HG02943 (cell line): ENCODE results near the gene CHTOP.

Experiments used
- ATAC-seq: cut with Tn5 transposase; IDR thresholded peaks from one replicate; pipeline ENCODE4 v1.9.1; 2021; ENCODE audit warnings: mild to moderate bottlenecking, low read depth, moderate library complexity; ENCODE audit not compliant: unreplicated experiment

Gene CHTOP

DNA sequence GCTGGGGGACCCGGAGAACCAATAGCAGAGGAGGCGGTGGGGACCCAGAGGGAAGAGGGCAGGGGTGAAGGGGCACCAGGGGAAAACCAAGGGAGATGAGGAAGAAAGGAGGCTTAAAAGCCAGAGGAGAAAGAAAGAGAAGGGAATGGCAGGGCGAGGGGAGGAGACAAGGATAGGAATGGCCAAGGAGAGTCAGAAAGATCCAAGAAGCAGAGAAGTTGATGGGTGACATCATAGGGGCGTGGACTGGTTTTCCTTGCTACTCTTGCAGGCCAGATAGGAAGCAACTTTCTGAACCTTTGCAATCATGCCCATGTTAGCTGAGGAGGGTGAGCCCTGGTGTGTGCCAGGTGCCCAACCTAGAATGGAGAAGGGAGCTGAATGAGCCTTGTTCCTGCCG, 50.0 kb downstream of the CHTOP start:
- no peak for ATAC-seq

- ATAC-seq = no peak
Observed at GRCh38 chr1:153684892-153685291, 51.0 kb downstream of the CHTOP start.

DNA sequence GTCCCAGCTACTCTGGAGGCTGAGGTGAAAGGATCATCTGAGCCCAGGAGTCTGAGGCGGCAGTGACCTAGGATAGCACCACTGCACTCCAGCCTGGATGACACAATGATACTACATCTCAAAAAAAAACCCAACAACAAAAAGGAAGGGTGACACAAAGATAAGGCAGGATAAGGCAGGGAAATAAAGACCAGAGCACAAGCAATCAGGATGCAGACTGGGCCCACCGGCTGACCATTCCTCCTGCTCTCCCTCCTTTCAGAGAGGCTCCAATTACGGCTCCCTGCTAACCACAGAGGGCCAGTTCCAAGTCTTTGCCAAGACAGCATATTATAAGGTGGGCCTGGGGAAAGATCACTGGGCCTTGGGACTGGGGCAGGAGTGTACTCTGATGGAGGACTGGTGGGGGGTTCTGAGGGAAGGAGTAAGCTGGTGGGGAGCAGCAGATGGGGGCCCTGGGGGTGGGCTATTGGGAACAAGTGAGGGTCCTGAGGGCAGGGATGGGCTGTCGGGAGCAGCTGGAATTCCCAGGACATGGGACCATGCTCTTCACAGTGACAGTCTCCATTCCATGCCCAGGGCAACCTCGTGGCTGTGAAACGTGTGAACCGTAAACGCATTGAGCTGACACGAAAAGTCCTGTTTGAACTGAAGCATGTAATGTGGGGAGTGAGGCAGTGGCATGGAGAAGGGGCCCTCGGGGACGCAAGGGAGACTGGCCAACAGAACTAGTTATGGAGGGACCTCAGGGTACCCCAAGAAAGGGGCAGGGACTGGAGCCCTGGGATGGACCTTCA, 51.9 kb downstream of the CHTOP start:
- no peak for ATAC-seq

GRCh38 chr1:153687346-153688125, 53.7 kb downstream of the CHTOP start:
- no peak for ATAC-seq

- no peak for ATAC-seq
Observed at GRCh38 chr1:153688276-153688675, 54.4 kb downstream of the CHTOP start.

DNA sequence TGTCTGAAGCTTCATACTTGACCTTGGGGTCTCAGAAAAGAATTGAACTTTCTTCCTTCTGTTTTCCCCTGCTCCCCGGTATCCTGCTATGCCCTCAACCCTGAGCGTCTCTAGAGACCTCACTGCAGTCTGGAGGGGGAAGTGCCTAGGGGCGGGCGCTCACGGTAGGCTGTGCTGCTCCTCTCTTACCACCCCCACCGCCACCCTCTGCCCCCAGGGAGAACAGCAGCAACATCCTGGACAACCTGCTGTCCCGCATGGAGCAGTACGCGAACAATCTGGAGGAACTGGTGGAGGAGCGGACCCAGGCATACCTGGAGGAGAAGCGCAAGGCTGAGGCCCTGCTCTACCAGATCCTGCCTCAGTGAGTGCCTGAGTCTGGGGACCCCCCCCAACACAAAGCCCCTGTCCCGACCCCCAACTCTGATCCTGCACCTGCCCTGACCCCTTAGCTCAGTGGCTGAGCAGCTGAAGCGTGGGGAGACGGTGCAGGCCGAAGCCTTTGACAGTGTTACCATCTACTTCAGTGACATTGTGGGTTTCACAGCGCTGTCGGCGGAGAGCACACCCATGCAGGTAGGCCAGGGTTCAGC, 55.0 kb downstream of the CHTOP start:
- no peak for ATAC-seq

DNA sequence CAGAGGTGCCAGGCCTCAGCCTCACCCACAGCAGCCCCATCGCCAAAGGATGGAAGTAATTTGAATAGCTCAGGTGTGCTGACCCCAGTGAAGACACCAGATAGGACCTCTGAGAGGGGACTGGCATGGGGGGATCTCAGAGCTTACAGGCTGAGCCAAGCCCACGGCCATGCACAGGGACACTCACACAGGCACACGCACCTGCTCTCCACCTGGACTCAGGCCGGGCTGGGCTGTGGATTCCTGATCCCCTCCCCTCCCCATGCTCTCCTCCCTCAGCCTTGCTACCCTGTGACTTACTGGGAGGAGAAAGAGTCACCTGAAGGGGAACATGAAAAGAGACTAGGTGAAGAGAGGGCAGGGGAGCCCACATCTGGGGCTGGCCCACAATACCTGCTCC, 59.6 kb downstream of the CHTOP start:
- no peak for ATAC-seq
